Large intestine (tissue), 3 donors: ENCODE results near the gene NEB. TPM values are rescaled to one million over a fixed set of nuclear protein-coding genes. Genes with fewer than 3 reads are reported as not detected.
"Not testable (repeated sequence)": the region's sequence is repeated elsewhere in the genome, so short reads cannot be mapped to it uniquely, and the experiment has no call there.

Experiments
- DNase-seq, 2 donors: peaks; one replicate each; pipeline versions ENCODE4 v3.0.0 to v3.0.0-alpha.2; 2013
- H3K27ac ChIP-seq: one replicate; pipeline ENCODE4 v1.5.1; 2013; ENCODE audit warnings: low read length
- H3K27me3 ChIP-seq: 2 replicates; pipeline ENCODE4 v1.6.1; 2013; ENCODE audit warnings: low read length; ENCODE audit not compliant: control insufficient read depth, insufficient read depth
- H3K36me3 ChIP-seq: 2 replicates; pipeline ENCODE4 v1.6.1; 2013; ENCODE audit warnings: low read length; ENCODE audit not compliant: control insufficient read depth, insufficient read depth
- H3K4me1 ChIP-seq: one replicate; pipeline ENCODE4 v1.6.1; 2013; ENCODE audit warnings: low read length; ENCODE audit not compliant: control insufficient read depth, insufficient read depth
- H3K4me3 ChIP-seq: one replicate; pipeline ENCODE4 v1.5.1; 2013; ENCODE audit warnings: low read length
- H3K9me3 ChIP-seq: one replicate; pipeline ENCODE4 v1.6.1; 2013; ENCODE audit warnings: mild to moderate bottlenecking, low read depth, low read length, moderate library complexity; ENCODE audit not compliant: control insufficient read depth
- WGBS: methylation state at CpG from one replicate; pipeline ENCODE4 v1.1.5; 2013; ENCODE audit warnings: low lambda C conversion rate; ENCODE audit not compliant: insufficient coverage; 5-methylcytosine and 5-hydroxymethylcytosine counted together
- polyA plus RNA-seq: library from polyadenylated mRNA; unstranded; fragments of 120-200 nt; gene quantifications from one replicate; pipeline ENCODE4 v1.2.1, GENCODE V29; 2013

NEB gene
- polyA plus RNA-seq, 1 donor, result 18.5 TPM

DNA sequence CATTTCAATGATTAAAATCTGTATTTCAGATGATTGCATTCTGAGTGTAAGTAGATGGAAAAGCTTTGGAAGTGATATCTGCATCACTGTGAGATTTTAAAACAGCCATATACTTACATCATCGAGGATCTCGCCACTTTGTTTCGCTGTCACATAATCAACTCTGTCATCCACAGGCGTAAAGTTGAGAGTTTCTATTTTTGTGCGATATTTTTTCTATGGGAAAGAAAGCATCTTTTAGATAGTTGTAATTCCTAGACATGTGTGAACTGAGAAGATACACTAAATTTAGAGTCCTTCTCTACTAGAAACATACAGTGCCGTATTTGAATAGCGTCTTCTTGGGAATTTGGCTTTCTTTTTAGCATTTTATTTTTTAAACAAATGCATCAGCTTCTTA, 165.8 kb downstream of the NEB start:
- Histone ChIP-seq H3K9me3 (no peaks in the 10 kb centered on the region), H3K27me3 (no peaks in the 10 kb centered on the region), H3K27ac (no peak overlapping the region), H3K4me3 (no peak overlapping the region), H3K4me1 (no peaks in the 10 kb centered on the region), H3K36me3 (no peaks in the 10 kb centered on the region)
- no peak for DNase-seq
- WGBS, result 60% methylated on average over 2 of the region's 7 CpGs

DNA sequence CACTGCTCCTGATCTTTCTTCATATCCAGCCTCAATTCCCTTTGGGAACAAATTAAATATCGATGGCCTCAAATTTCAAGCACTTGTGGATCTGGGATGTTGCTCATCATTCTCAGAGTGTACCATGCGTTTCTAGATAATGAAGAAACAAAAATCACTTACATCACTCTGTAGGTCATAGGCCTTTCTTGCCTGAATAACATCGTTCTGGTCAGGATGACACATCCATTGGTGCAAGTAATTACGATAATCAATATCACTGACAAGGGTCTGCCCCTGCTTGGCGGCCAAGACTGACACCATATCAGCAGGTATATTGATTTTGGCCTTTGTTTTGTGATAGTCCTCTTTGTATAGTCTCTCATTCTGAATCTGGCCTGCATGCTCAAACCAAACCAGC, 167.3 kb downstream of the NEB start:
- Histone ChIP-seq H3K27ac (no peak overlapping the region), H3K27me3 (no peaks in the 10 kb centered on the region), H3K36me3 (no peaks in the 10 kb centered on the region), H3K9me3 (no peaks in the 10 kb centered on the region), H3K4me3 (no peak overlapping the region), H3K4me1 (no peaks in the 10 kb centered on the region)
- no CpG with 5 or more reads among the region's 5 CpGs for WGBS
- no peak for DNase-seq

DNA sequence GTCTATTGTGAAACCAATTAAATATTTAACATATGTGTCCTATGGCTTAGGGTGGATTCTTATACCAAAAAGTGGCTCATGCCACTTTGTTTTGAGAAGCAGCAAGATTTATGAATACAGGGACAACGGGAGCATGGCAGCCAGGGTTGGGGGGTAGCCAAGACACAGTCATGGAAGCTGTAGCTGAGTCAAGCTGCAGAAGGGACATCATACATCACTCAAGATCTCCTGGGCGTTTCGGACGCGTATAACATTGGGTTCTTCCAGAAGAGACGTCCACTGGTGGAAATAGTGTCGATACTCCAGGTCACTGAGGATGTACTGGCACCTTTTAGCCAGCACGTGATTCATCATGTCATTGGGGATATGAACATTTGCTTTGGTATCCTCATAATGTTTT, 171.9 kb downstream of the NEB start:
- no peak for DNase-seq
- H3K9me3 ChIP-seq, result no peaks in the 10 kb centered on the region
- no peaks in the 10 kb centered on the region for H3K36me3 ChIP-seq
- H3K27ac ChIP-seq, result no peak overlapping the region
- no peaks in the 10 kb centered on the region for H3K27me3 ChIP-seq
- WGBS, result no CpG with 5 or more reads among the region's 8 CpGs
- H3K4me3 ChIP-seq, result no peak overlapping the region
- H3K4me1 ChIP-seq, result no peaks in the 10 kb centered on the region

DNA sequence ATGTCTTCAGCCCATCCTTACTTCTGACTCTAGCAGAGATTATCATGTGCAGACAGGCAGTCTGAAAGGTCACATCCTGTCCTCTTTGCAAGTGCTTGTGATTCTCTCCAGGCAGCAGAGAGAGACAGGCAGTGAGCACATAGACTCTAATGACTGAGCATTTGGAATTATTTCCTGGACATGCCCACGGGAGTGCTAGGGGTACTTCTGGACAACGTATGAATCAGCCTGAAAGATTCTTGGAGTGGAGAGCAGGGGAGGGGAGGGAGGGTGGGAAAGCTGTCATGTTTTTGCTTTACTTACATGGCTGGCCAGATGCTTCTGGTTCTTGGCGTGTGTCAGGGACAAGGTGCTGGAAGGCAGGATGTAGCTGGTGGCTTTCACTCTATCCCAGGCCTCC, 174.0 kb downstream of the NEB start:
- DNase-seq, result peak in 1 of 2 donors; percentile 6
- Histone ChIP-seq H3K36me3 (no peaks in the 10 kb centered on the region), H3K9me3 (no peaks in the 10 kb centered on the region), H3K4me3 (no peak overlapping the region), H3K27me3 (no peaks in the 10 kb centered on the region), H3K27ac (no peak overlapping the region), H3K4me1 (no peaks in the 10 kb centered on the region)
- WGBS, result no CpG with 5 or more reads among the region's 3 CpGs

DNA sequence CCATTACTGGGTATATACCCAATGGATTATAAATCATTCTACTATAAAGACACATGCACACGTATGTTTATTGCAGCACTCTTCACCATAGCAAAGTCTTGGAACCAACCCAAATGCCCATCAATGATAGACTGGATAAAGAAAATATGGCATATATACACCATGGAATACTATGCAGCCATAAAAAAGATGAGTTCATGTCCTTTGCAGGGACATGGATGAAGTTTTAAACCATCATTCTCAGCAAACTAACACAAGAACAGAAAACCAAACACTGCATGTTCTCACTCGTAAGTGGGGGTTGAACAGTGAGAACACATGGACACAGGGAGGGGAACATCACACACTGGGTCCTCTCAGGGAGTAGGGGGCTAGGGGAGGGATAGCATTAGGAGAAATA, 174.8 kb downstream of the NEB start:
- H3K4me1 ChIP-seq, H3K27ac ChIP-seq, DNase-seq, H3K4me3 ChIP-seq, H3K9me3 ChIP-seq, H3K27me3 ChIP-seq, H3K36me3 ChIP-seq: not testable (repeated sequence)
- WGBS, result no CpG with 5 or more reads among the region's 2 CpGs

DNA sequence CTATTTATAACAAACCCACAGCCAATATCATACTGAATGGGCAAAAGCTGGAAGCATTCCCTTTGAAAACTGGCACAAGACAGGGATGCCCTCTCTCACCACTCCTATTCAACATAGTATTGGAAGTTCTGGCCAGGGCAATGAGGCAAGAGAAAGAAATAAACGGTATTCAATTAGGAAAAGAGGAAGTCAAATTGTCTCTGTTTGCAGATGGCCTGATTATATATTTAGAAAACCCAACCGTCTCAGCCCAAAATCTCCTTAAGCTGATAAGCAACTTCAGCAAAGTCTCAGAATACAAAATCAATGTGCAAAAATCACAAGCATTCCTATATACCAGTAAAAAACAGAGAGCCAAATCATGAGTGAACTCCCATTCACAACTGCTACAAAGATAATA, 176.4 kb downstream of the NEB start:
- H3K9me3 ChIP-seq, DNase-seq, H3K36me3 ChIP-seq, H3K27me3 ChIP-seq, H3K27ac ChIP-seq, H3K4me1 ChIP-seq, H3K4me3 ChIP-seq: not testable (repeated sequence)
- 60% methylated on average over 1 of the region's 2 CpGs for WGBS

DNA sequence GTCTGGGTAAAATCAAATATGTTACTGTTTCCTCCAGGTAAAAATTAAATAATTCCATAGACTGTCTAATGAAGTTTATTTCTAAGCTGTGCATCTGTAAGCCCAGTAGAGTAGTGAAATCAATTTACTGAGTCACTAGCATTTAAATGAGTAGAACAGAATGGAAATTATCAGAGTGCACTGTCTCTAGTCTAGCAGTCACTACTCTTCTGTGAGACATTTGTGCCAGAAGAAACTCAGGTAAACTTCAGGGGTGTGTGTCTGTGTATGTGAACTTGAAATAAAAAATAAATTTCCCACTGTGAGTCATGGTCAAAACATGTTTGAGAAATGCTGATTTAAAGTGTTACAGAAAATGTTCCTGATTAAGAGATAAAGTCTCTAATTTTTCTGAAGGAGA, 178.2 kb downstream of the NEB start:
- Histone ChIP-seq H3K27ac (no peak overlapping the region), H3K36me3 (no peaks in the 10 kb centered on the region), H3K9me3 (no peaks in the 10 kb centered on the region), H3K27me3 (no peaks in the 10 kb centered on the region), H3K4me1 (no peaks in the 10 kb centered on the region), H3K4me3 (no peak overlapping the region)
- no peak for DNase-seq

DNA sequence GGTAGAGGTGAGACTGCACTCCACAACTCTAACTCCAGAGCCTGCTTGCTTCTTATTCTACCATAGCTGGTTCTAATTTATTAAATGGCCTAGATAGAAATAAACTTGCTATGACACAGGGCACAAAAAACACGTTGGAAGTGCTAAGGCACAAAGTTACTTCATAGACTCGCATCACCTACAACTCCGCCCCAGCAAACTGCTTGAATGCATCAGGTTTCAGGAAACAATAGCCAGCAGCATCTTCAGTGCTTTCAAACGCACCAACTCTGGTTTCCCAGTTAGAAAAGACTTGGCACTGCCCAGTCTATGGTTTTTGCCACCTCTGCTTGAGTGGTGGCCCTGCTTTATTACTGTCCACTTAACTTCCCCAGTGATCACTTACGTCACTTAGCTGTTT, 182.0 kb downstream of the NEB start:
- Histone ChIP-seq H3K9me3 (no peaks in the 10 kb centered on the region), H3K36me3 (no peaks in the 10 kb centered on the region), H3K27ac (no peak overlapping the region), H3K4me3 (no peak overlapping the region), H3K4me1 (no peaks in the 10 kb centered on the region), H3K27me3 (no peaks in the 10 kb centered on the region)
- 20% methylated on average over 1 of the region's 5 CpGs for whole genome bisulfite sequencing
- DNase-seq, result no peak

DNA sequence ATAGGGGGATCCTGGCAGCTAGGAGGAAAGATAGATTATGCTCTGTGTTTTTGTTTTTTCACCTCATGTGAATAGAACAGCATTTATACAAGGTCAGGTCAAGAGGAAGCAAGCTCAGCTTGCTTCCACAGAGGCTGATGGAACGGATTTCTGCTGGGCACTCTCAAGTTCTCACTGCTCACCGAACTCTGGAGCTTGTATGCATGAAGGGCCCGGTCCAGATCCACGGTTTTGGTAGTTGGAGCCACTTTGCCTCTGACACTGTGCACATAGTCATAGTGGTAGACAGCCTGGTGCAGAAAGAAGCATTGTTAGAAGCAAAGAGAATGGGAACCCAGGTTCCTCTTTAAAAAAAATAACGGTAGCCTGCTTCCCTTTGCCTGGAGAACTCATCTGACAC, 182.7 kb downstream of the NEB start:
- DNase-seq, result no peak
- no peak overlapping the region for H3K4me3 ChIP-seq
- WGBS, result no CpG with 5 or more reads among the region's 5 CpGs

DNA sequence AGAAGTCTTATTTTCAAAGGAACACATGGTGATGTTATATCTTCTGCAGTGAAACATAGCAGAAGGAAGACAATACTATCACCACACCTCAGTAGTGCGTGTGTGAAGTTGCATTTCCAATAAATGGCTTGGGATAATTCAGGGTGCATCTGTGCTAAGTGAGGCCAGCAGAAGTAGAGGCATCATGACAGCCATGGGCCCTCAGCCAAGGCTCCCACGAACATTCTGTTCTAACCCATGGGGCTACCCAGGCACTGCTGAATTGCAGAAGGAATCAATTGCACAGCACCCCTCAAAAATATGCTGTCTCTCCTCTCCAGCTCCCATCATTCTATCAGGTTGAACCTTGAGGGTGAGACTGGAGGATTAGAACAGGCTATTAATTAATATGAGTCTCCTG, 185.1 kb downstream of the NEB start:
- Histone ChIP-seq H3K4me3 (no peak overlapping the region), H3K4me1 (no peaks in the 10 kb centered on the region), H3K27ac (no peak overlapping the region), H3K27me3 (no peaks in the 10 kb centered on the region), H3K9me3 (no peaks in the 10 kb centered on the region), H3K36me3 (no peaks in the 10 kb centered on the region)
- WGBS, result no CpG with 5 or more reads among the region's 2 CpGs
- DNase-seq, result no peak

More for the DNA sequence above, 182.7 kb downstream of the NEB start:
- Histone ChIP-seq H3K36me3 (no peaks in the 10 kb centered on the region), H3K27me3 (no peaks in the 10 kb centered on the region), H3K27ac (no peak overlapping the region), H3K9me3 (no peaks in the 10 kb centered on the region), H3K4me1 (no peaks in the 10 kb centered on the region)

DNA sequence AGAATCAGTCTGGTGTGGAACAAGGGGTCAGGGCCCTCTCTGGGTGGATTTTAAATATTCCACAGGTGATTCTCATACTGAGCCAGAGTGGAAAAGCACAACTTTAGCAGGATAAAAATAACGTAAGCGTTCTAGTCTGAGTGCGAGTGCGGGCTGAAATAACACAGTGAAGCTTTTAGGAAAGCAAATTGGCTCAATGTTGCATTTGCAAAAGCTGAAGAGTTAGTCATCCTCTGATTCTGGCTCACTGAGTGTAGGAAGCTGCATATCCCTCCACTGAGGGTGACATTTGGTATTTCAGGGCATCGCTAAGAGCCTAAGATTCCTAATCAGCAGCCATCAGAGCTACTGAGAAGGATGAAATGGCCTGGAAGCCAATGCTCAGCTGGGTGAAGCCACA, 189.8 kb downstream of the NEB start:
- no peak overlapping the region for H3K27ac ChIP-seq
- no peaks in the 10 kb centered on the region for H3K36me3 ChIP-seq
- DNase-seq, result no peak
- no peaks in the 10 kb centered on the region for H3K4me1 ChIP-seq
- H3K27me3 ChIP-seq, result no peaks in the 10 kb centered on the region
- WGBS, result no CpG with 5 or more reads among the region's 5 CpGs
- H3K9me3 ChIP-seq, result no peaks in the 10 kb centered on the region
- no peak overlapping the region for H3K4me3 ChIP-seq
